Posterior vena cava (tissue), 2 donors: ENCODE results near the gene ZNF22. TPM values are rescaled to one million over a fixed set of nuclear protein-coding genes. Genes with fewer than 3 reads are reported as not detected.

Source experiments
- DNase-seq: peaks from one replicate; pipeline ENCODE4 v3.0.0-alpha.2; 2020; ENCODE audit warnings: low spot score
- intact Hi-C, 2 donors: fragments of 100-400 bp; cut with DNase I; formaldehyde crosslinking; loops; one replicate each; pipeline versions ENCODE4 v1.14.1 to v1.14.2; 2022 to 2023
- total RNA-seq, 2 donors: library from RNA; stranded (reverse); fragmentation: NEBNext Ultra II Directional; extraction: Animal tissue kit (Norgen Biotek cat#: 25700); gene quantifications; one replicate each; pipeline ENCODE4 v1.2.1, GENCODE V29; 2021
- donor health status: DM: yes; HTN: yes; CAD: no.
- donor health status: DM: yes; HTN: yes; CAD: no.

The ZNF22 gene
- total RNA-seq, 2 donors from 2014 or later = 17.4 to 19.7 TPM

DNA sequence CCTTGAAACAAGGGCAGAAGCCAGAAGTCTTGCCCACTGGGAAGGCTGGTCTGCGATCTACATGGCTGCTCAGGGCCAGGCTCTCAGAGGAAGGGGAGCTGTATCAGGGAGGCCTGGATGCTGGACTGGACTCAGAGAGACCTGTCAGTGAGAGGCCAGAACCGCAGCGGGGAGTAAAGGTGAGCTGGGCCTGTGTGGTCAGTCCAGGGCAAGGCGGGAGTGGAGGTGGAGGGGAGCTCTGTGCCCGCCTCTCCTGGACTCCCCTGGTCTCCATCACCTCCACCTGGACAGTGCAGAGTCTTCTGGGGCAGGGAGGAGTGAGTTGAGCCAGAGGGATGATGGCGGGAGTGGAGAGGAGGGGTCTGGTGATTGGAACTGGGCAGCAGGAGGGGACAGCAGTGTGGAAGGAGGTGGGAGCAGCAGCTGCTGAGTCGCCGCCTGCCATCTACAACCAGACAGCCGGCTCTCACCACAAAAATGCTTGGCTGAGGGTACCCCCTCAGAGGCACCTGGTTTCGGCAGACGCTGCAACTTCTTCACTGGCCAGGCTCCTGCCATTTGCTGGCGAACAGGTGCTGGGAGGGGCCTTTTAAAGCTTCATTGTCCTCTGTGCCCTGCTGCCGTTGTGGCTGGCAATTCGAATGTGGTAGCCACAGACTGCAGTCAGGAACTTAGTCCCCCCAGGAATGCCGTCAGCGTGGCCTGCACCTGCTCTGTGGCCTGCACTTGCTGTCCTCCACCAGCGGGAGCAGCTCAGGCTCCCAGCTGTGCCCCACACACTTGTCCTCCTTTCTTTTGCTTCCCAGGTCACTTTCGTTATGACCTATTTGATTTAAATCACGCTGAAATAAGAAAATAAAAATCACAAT is 37.6 kb upstream of the ZNF22 start:
- DNase-seq = no peak
- intact Hi-C loops = loop anchor here in 1 of 2 donors (1.0 kb wide), 1 partner anchor 16 kb away; no protein-coding TSS in a partner anchor

DNA sequence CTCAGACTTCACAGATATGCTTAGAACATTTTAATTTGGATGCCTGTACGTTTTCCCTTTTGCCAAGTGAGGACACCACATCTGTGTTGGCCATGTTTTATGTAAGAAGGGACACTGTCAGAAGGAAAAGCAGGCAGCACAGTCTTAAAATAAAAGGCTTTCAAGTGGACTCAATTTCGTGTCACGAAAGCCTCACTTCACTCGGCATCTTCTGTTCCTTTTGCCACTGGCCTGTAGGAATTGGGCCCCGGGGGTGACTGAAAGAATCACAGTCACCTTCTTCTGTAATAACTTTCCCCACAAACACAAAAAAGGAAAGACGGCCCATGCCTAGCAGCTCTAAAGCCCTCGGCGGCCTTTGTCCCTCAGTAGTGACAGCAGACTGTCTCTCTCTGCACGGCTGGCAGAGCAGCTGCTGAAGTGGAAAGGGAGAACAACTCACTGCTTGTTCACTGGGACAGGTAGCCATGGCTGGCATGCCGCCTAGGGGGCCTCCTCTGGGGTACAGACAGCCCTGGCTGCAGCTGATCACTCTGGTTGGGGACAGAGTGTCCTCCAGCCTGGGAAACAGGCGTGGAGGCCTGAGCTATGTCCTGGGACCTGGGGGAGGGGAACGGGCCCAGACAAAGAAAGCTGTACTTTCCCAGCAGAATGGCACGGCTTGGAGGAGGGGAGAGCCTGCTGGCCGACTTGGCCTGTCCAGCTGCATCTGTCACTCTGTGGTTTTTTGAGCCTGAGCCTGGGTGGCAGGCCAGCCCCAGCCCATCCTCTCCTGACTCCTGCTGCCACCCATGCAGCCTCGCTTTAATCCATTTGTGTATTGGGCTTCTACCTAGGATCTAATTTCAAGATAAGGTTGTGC is 36.7 kb upstream of the ZNF22 start:
- intact Hi-C loops = no loop called here
- peak; percentile 85 for DNase-seq

DNA sequence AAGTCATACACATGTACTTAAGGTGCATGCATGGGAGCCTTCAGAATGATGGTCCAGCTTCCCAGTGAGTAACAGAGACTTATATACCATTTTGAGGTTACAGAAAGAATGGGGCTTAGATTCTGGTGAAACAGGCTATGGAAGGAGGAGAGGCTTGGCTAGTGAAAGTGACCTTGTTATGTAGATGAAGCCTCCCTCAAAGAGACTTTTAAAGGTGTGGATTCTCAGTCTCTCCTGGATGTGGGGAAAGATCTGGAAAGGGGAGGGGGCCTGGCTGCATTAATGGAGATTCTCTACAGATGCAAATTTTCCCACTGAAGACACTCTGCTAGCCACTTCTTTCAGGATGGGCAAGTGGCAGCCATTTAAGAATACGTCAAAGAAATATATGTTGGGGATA is 35.6 kb upstream of the ZNF22 start:
- no peak for DNase-seq
- intact Hi-C loops = no loop called here

DNA sequence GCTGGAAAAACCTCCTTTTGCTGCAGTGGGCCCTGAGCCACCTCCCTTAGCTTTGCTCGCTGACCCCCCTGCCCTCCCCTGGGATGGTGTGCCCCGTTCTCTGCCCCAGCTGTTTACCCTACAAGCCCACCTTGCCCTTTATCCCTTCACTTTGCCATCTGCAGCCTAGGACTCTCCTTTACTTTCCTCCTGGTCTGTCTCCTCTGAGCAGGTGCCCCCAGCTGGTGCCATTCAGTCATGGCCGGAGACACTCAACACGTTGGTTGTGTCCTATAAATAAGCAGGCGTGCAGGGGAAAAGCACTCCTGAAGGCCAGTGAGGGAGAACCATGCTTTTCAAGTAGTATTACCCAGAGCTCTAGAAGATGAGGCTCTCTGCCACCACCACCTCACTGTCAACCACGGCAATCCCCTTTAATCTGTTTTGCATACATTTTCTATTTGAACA is 35.0 kb upstream of the ZNF22 start:
- intact Hi-C loops = no loop called here

DNA sequence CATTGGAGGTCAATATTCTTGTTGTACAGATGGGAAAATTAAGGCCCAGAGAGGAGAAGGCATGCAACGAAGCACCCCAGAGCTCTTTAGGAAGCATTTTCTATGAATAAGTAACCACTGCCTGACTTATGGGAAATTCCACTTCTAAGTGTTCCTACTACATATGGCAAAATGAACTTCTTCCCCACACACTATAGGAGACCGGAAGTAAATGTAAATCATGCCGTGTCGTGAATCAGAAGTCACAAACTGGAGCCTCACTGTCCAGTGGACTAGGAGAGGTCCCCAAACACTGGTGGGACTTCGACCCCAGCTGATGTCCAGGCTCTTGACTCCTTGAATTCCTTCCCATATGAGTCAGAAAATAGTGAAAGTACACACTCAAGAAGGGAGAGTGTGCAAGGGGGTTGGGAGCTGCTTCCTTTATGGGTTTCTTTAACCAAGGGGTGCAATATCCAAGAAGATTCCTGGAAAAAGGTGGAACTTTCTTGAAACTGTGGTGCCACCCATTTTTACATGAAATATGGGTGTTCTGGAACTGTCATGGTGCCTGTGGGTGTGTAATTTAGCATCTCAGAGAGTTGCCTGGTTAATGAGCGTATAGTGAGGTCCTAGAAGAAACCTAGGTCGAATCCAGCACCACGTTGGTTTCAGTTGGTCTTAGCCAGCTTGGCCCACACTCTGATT is 34.5 kb upstream of the ZNF22 start:
- no peak for DNase-seq
- intact Hi-C loops = no loop called here

More for the DNA sequence above, 35.0 kb upstream of the ZNF22 start:
- DNase-seq = peak; percentile 61

DNA sequence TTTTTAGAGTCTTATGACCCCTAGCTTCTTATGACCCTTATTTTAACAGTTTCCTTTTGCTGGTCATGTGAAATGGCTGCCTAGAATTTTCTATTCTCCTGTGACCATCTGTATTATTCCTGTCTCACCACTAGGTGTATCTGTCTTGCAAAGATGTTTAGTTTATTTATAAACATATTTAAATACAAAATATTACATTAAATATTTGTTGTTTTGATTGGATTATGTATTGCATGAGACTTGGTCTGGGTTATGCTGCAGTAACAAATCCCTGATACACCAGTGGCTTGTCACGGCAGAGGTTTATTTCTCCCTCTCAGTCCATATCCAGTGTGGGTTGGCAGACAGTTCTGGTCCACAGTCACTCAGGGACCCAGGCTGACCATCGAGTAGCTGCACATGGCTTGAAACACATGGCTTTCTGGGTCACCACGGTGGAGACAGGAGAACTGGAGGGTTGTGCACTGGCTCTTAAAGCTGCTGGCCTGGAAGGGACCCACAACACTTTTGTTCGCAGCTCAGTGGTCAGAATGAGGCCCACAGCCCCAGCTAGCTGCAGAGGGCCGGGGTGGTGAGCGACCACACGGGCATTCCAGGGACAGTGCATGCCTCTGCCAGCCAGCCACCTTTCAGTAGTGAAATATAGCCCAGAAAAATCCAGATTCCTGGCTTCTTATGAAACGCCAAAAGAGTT is 33.8 kb upstream of the ZNF22 start:
- intact Hi-C loops = no loop called here
- DNase-seq = peak; percentile 50

DNA sequence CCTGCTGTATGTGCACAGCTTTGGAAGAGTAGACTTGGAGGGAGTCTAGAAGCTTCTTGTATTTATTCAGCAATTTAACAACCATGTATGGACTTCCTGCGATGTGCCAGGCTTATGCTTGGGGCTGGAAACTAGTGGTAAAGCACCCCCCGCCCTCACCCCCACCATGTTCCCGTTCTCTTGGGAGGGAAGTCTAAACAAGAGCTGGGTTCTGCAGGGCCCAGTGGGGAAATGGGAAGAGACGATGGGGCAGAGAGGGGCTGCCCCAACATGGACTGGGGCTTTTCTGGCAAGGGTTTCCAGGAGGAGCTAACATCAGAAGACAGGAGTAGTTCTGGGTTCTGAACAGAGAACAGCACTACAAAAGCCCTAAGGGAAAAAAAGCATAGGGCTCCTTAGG is 33.1 kb upstream of the ZNF22 start:
- DNase-seq = peak; percentile 84
- intact Hi-C loops = no loop called here

DNA sequence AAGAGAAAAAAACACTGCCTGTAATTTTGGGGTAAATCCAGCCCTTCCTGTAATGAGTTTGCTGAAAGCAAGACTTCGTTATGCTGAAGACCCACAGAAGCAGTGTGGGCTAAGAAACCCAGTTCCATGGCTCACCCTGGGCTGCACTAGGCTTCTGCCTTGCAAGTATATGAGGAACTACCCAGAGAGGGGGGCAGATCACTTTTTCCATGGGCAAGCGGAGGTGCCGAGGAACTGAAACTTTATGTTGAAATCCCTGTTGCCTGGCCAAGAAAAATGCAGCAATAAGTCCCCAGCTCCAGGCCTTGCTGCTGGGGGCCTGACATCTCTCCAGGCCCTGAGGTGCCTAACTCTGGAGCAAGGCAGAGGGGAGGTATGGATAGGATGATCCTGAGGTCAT is 32.6 kb upstream of the ZNF22 start:
- intact Hi-C loops = no loop called here

DNA sequence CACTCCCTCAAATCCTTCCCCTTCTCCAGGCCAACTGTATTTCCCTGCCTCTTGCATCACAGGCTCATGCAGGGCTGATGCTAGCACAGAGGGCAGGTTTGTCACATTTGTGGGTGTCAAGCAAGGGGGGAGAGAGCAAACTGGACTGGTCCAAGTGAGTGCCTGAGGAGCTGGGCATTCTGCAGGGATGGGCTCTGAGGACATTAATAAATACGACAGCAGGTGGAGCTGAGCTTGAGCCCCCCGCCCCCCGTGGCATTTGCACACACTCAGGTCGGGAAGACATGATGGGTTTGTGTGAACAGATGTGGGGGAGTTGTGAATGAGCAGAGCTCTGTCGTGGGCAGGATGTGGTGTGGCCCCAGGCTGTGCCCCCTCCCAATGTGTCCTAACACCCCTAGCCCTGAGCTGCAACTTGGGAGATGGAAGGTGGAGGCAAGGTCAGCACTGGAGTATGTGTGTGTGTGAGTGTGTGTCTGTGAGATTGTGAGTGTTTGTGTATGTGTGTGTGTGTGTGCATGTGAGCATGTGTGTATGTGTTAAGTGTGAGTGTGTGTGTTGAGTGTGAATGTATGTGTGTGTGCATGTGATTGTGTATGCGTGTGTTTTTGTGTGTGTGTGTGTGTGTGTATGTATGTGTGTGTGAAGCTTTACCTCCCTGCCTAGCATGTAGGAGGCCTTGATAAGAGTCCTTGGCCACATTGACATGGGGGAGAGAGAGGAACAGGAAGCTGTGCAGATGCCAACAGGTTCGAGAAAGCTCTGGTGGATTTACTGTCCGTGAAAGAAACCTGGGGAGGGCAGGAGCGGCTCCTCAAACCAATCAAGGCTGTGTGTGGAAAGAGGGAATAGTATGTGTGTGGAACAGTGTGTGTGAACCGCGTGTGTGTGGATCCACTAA is 32.0 kb upstream of the ZNF22 start:
- DNase-seq = peak; percentile 76
- intact Hi-C loops = no loop called here

More for the DNA sequence above, 32.6 kb upstream of the ZNF22 start:
- DNase-seq = peak; percentile 87

DNA sequence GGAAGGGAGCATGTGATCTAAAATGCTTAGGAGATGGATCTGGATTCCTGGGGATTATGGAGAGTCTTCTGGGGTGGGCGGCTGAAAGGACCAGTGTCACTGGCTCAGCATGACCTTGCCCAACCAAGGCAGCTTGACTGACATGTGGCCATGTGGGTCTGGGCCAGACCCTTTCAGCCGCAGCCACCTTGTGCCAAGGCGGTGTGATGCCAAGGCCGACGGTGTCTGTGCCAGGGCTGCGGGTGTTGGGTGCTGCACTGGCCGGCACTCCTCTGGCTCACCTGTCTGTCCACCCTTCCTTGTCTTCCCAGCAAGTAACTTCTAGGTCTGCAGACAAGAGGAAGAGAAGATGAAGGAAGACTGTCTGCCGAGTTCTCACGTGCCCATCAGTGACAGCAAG is 30.9 kb upstream of the ZNF22 start:
- intact Hi-C loops = no loop called here
- DNase-seq = peak; percentile 25

DNA sequence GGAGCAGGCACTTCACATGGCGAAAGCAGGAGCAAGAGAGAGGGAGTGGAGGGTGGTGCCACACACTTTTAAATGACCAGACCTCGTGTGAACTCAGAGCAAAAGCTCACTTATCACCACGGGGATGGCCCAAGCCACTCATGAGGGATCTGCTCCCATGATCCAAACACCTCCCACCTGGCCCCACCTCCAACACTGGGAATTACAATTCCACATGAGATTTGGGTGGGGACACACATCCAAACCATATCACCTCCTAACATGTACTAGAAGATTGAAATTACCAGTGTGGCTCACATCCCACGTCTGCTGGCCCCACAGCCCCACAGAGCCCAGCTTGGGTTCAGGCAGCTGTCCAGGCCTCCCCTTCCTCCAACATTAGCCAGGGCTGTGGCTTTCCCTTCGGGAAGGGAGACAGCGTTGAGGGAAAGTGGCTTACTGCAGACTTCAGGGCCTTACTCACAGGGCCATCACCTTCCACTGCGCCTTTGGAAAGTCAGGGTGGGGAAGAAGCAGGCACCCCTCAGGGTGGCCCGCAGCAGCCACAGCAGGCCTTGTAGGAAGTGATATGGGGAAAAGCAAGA is 29.8 kb upstream of the ZNF22 start:
- peak; percentile 58 for DNase-seq
- intact Hi-C loops = no loop called here

DNA sequence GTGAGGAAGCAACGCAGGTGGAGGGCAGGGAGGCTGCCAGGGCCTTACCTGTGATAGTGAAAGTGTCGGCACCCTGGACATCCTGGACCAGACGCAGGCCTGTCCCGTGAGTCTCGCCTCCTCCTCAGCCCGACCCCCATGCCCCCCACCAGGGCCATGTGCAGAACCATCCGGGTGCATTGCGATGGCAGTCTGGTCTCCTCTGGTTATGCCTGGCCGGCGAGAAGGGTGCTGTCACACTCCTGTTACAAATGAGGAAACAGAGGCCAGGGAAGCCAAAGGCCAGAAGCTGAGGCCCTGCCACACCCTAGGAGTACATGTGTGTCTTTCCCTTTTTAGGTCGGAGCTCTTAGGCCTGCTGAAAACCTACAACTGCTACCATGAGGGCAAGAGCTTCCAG is 29.3 kb upstream of the ZNF22 start:
- intact Hi-C loops = no loop called here
- DNase-seq = peak; percentile 70

DNA sequence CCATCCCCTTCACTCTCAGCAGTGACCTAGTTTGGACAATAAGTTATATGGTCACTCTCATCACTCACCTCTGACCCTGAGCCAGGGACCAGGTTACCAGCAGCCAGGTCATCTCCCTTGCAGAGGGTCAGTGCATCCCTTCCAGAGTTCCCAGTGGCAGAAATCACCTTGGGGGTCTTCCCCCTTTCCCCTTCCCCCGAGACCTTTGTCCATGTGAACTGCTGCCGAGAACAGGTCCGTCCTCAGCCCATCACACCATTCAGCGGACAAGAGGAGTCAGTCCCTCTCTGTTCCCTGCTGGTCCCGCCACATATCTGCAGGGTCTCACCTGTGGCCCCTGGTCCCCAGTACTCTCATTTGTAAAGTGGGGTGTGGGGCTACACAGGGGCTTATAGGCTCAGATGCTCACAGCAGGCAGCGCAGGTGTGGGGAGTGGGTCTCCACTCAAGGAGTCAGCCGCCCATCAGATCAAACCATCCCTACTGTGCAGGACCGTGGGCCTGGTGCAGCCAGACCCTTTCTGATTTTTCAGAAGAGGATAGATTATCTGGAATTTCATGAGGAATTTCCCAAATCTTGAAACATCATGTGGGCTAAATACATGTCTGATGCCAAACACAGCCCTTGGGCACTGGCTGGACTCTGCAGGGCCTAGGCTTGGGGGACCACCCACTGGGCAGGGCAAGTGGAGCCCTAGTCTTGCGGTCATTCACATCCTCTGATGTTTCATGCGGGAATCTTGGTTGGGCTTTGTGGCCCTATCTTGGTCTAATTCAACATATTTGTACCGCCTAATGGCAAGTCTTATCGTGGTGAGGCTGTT is 28.6 kb upstream of the ZNF22 start:
- intact Hi-C loops = no loop called here
- DNase-seq = peak; percentile 72

DNA sequence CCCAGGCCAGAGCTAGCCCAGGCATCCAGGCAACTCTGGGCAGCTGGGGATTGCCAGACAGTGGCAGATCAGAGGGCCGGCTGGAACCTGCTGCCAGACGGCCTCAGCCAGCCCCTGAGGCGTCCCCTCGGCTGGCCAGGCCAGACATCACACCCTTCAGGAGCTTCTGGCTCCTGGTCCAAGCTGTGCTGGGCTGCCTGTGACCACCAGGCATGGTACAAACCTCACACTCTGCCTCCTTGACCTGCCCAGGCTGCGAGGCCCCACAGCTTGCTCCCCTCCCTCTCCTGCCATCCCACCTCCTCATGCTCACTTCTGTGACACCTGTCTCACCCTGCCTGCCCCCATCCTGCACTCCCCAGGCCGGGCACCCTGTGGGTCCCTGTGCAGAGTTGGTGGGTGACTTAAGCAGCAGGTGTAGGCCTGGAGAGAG is 27.8 kb upstream of the ZNF22 start:
- DNase-seq = peak; percentile 79
- intact Hi-C loops = no loop called here

DNA sequence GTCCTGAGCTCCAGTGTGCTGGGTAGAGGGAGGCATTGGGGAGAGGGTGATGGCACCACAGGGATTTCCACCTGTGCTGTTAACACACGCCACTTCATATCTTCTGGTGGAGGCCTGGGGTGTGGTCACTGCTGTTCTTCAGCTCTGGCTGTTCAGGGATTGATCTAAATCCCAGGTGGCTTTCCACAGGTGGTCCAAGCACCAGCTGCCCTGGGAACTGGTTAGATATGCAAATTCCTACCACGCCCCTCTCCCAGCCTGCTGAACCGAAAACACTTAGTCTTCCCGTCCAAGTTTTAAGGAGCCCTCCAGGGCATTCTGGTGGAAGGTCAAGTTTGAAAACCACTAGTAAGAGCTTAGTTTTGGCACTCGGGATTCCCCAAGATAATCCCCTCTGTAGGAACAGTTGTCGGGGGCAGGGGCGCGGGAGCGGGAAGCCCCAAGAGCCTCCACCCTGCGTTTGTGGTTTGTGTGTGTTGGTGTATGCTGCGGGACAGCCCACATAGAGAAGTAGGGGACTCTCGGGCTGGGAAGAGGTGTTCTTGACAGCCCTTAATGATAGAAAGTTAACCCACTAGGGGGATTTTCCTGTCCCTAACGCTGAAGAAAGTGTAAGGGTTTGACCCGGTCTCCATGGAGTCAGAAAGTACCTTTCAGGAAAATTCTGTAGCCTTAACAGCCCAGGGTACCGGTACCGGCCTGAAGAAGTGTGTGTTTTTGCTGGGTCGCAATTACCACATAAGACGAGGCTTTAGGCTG is 27.2 kb upstream of the ZNF22 start:
- intact Hi-C loops = no loop called here
- peak; percentile 67 for DNase-seq

DNA sequence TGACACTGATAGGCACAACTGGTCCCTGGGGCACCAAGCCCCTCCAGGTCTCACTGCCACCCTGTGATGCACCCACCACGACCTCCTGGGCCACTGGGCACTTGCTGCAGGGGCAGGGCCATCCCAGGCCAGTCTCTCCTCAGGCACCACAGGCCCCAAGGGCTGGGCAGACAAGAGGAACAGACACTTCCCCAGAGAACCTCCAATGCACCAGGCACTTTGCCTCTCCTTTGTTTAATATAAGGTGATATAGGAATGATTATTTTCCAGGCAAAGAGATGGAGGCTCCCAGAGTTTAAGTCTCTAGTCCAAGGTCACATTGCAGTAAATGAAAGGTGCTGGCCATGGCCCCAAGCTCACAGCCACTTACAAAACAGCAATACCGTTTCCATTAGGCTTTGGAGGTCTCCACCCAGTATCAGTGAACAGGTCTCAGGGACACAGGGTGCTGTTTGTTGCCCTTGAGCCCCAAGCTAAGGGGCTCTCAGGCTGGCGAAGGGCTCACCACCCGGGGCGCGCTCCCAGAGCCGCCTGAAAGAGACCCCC is 26.6 kb upstream of the ZNF22 start:
- intact Hi-C loops = no loop called here
- peak; percentile 81 for DNase-seq
